GM19025 (cell line): ENCODE results near the gene ZNF215.
A peak's percentile ranks its signal among the peaks of the same experiment; 100 is the strongest.
"Not testable (repeated sequence)": the region's sequence is repeated elsewhere in the genome, so short reads cannot be mapped to it uniquely, and the experiment has no call there.

Experiments used
- ATAC-seq: cut with Tn5 transposase; IDR thresholded peaks from one replicate; pipeline ENCODE4 v1.9.1; 2021; ENCODE audit warnings: mild to moderate bottlenecking, low read depth, moderate library complexity; ENCODE audit not compliant: unreplicated experiment

Gene ZNF215

DNA sequence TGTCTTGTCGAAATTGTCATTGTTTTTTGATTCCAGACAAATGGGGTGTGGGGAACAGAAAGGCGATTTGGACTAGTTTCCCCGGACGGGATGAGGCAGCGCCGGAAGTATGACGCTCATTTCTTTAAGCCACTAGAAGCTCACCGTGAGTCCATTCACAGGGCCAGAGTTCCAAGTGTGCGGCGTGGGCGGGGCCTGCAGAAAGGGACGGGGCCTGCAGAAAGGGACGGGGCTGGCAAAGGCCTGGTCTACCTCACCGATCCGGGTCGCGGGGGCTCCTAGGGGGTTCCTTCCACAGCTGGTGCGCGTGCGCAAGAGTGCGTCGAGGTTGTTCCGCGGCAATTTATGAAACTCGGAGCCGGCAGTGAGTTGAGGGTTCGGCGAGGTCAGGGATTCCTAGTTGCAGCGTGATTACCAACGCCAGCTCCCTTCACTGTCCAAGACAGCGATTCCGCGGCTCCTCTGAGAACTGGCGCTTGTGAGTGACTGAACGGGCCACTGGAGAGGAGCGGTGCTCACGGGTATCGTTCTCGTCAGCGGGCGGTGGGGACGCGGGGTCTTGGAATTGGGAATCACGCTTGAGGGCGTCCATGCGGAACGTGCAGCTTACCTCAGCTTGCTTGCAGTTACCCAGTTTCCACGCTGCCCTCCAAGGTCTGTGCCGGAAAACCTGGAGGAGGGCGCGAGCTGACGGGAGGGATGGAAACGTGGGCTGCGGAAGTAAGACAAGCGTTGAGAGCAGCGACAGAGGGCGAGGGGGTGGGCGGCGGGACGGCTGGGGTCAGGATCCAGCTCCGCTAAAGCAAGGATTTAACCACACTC is at the start of gene ZNF215:
Gene ZNF215, plus strand, starts transcription at position 219 of the 822 bp plus-strand sequence. CDS start 5,847 bp downstream, outside the sequence.
- ATAC-seq = peak; percentile 58

DNA sequence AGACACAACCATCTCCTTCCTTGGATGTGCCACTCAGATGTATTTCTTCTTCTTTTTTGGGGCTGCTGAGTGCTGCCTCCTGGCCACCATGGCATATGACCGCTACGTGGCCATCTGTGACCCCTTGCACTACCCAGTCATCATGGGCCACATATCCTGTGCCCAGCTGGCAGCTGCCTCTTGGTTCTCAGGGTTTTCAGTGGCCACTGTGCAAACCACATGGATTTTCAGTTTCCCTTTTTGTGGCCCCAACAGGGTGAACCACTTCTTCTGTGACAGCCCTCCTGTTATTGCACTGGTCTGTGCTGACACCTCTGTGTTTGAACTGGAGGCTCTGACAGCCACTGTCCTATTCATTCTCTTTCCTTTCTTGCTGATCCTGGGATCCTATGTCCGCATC is 49.3 kb upstream of the ZNF215 start:
- no peak for ATAC-seq

- no peak for ATAC-seq
These were observed 43.5 kb upstream of the ZNF215 start for GRCh38 chr11:6882751-6883150.

GRCh38 chr11:6887711-6888110 is 38.5 kb upstream of the ZNF215 start:
- not testable (repeated sequence) for ATAC-seq

DNA sequence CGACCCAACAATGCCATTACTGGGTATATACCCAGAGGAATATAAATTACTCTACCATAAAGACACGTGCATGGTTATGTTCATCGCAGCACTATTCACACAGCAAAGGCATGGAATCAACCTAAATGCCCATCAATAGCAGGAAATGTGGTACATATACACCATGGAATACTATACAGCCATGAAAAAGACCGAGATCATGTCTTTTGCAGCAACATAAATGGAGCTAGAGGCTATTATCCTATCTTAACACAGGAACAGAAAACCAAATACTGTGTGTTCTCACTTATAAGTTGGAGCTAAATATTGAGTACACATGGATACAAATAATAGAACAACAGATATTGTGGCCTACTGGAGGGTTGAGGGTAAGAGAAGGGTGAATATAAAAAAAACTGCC is 37.4 kb upstream of the ZNF215 start:
- no peak for ATAC-seq

DNA sequence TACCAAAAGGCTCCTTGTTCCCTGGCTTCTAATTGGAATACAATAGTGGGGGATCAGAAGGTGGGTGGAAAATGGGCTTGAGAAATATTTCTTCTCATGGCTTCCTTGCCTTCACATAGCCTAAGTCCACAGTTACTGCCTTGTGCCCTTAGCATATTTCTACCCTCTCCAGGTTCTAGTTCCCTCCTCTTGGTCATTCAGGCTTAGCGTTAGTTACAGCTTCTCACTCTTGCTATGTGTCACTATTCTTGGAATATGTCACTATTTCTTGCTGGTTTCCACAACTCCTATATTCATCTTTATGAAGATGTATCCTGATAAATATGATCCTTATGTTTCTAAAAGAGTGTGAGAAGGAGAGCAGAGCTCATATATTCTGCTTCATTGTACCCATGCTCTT is 36.4 kb upstream of the ZNF215 start:
- ATAC-seq = no peak

DNA sequence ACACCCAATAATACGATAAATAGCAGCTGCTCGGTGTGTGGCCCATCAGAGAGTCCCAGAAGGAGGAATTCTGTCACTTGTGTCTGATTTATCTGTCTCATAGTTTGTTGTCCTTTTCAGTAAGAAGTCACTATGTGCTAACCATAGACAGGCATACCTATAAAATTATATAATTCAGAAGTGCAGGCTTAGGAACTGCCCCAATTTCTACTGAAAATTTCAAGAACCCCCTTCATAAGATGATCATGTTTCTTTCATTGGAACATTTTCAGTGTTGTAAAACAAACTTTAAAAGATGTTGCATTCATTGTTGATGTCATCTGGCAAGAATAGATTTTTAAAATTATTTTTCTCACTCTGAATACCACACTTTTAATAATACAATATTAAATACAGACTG is 33.8 kb upstream of the ZNF215 start, which contains the start of gene OR2D2:
Gene OR2D2, minus strand, starts transcription at position 101 of the 400 bp plus-strand sequence. Its CDS starts 0 bp downstream, at position 101.
- ATAC-seq = no peak

- no peak for ATAC-seq
These were observed 32.1 kb upstream of the ZNF215 start for GRCh38 chr11:6894097-6894496.

GRCh38 chr11:6895010-6895409 is 31.2 kb upstream of the ZNF215 start:
- no peak for ATAC-seq

- ATAC-seq = no peak
These were observed 27.3 kb upstream of the ZNF215 start for GRCh38 chr11:6898911-6899310.

DNA sequence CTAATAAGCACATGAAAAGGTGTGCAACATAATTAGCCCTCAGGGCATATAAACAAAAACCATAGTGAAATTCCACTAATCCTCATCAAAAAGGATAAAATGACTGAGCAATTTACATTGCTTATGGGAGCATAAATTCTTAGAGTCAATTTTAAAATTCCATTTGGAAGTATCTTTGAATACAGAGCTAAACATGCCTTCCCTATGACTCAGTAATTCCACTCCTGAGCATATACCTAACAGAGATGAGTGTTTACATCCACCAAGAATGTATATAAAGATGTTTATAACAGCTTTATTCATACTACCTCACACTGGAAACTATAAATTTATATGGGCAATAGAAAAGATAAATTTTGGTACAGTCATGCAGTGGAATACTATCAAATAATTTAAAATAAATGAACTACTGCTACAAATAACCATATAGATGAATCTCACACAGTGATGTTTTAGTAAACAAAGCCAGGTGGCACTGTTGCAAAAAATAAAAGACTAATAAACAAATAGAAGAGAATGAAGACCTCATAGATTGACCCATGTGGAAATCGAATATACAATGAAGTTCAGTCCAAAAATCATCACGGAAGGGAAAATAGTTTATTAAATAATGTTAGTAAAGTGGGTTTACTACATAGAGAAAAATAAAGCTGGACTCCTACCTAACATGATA is 25.8 kb upstream of the ZNF215 start:
- no peak for ATAC-seq

DNA sequence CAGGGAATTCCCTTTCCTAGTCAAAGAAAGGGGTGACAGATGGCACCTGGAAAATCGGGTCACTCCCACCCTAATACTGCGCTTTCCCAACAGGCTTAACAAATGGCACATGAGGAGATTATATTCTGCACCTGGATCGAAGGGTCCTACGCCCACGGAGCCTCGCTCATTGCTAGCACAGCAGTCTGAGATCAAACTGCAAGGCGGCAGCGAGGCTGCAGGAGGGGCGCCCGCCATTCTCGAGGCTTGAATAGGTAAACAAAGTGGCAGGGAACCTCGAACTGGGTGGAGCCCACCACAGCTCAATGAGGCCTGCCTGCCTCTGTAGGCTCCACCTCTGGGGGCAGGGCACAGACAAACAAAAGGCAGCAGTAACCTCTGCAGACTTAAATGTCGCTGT is 21.4 kb upstream of the ZNF215 start:
- not testable (repeated sequence) for ATAC-seq

DNA sequence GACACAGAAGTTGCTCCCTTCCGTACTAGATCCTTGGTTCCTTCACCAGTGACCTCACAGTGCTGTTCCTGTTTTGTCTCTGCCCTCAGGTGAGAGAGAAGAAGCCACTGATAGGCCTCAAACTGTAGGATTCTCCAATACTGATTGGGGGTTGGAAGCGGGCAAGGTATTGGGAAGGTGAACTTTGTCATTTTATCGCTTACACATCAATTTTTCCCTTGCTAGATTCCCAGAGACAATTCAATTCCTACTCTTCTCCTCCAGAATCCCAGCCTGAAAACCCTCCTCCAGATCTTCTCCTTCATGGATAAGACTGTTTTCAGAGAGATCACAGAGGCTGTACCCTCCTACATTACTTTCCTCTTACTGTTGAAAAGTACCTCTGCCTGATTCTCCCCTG is 14.8 kb upstream of the ZNF215 start:
- no peak for ATAC-seq

GRCh38 chr11:6911948-6912347 is 14.3 kb upstream of the ZNF215 start:
- ATAC-seq = no peak

DNA sequence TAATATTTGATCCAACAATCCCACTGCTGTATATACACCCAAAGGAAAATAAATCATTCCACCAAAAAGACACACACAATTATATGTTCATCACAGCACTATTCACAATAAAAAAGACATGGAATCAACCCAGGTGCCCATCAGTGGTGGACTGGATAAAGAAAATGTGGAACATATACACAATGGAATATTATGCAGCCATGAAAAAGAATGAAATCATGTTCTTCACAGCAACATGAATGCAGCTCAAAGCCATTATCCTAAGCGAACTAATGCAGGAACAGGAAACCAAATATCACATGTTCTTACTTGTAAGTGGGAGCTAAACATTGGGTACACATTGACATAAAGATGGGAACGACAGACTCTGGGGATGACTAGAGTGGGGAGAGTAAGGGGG is 6.5 kb upstream of the ZNF215 start:
- no peak for ATAC-seq

DNA sequence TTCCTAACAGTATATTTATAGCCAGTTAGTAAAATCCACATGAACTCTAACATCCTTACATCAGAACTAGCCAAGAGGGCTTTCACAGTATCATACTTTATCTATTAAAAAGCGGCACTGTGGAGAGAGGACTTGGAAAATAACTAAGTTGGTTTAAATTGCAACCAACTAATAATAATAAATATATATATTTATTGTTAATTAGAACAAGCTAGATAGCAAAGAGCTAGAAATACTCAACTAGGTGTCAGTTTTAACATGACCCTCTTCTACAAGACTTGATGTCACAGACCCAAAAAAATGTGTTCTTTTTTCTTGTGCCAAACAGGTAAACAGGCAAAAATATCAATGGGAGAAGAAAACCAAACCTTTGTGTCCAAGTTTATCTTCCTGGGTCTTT is 5.5 kb upstream of the ZNF215 start, which contains the start of gene OR2D3:
Gene OR2D3, plus strand, starts transcription at position 301 of the 400 bp plus-strand sequence. Its CDS starts 0 bp downstream, at position 301.
- ATAC-seq = no peak

GRCh38 chr11:6925007-6925577 is 1.1 kb upstream of the ZNF215 start:
- no peak for ATAC-seq

GRCh38 chr11:6925636-6926207 is 504 bp upstream of the ZNF215 start:
- ATAC-seq = peak; percentile 2

- ATAC-seq = peak; percentile 55
These were observed 898 bp downstream of the ZNF215 start for GRCh38 chr11:6927030-6927617.

GRCh38 chr11:6928916-6929315 is 2.7 kb downstream of the ZNF215 start:
- ATAC-seq = no peak
